Stimulated activated CD8-positive, alpha-beta memory T cell treated with anti-CD3 and anti-CD28 coated beads, Interleukin-12 subunit alpha, Interleukin-12 subunit beta, amount 100 ng/mL, for 4 hours (primary cell): ENCODE data around the gene ING5.

Experiments used
- DNase-seq: peaks from one replicate; pipeline ENCODE4 v3.0.0-alpha.2; 2020; ENCODE audit warnings: low read depth

The ING5 gene

GRCh38 chr2:241776336-241777169 lies 74.7 kb downstream of the ING5 start, which contains the start of gene GAL3ST2:
TSS of gene GAL3ST2 (plus strand) at chr2:241776822. CDS start at chr2:241776956, 134 bp downstream.
- no peak for DNase-seq

- DNase-seq: no peak
Observed at GRCh38 chr2:241777170-241777685, 75.4 kb downstream of the ING5 start.

GRCh38 chr2:241777686-241778627 lies 76.1 kb downstream of the ING5 start:
- no peak for DNase-seq
